RCC 7860 (cell line): ENCODE measurements around the gene GSG1L.
"Not testable (repeated sequence)": the region's sequence is repeated elsewhere in the genome, so short reads cannot be mapped to it uniquely, and the experiment has no call there.

Experiments
- DNase-seq: peaks from one replicate; pipeline ENCODE4 v3.0.0-alpha.2; 2015; ENCODE audit warnings: low spot score
- FAIRE-seq: peaks from 2 replicates; lab custom pipeline; 2012; peaks lifted over from hg19 to GRCh38; lab: Jason Lieb, UNC

The GSG1L gene

DNA sequence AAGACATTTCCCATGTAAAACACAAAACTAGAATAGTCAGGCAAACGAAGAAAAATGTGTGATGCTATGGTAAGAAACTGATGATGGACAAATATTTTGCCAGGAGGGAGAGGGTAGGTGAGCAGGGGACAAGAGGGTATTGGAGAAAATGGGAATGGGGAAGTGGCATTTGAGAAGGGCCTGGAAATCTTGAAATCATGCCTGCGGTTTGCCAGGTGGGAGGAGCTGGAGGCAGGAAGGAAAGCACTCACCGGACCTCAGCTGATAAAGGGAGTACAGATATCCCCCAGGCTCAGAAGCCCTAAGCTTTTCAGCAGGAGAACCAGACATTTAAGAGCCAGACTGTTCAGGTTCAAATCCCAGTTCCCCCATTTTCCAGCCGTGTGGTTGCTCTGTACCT is 103.6 kb downstream of the GSG1L start:
- FAIRE-seq (no peak), DNase-seq (no peak)

DNA sequence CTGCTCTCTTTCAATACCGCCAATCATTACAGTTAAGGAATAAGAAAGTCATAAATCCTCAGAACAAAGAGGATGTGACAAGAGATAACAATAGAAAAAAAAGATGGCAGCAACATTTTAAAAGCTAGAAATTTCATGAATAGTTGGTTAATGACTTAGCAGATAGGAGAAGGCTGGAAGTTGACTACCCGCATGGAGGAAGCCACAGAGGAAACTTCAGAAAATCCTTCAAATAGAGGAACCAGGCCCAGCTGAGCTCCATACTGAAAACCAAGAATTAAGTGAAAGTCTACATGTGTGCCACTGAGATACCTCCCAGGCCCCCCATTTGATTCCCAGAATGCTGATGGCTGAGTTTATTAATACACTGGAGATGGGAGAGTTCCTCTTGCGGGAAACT is 109.3 kb downstream of the GSG1L start:
- FAIRE-seq, result no peak
- no peak for DNase-seq

DNA sequence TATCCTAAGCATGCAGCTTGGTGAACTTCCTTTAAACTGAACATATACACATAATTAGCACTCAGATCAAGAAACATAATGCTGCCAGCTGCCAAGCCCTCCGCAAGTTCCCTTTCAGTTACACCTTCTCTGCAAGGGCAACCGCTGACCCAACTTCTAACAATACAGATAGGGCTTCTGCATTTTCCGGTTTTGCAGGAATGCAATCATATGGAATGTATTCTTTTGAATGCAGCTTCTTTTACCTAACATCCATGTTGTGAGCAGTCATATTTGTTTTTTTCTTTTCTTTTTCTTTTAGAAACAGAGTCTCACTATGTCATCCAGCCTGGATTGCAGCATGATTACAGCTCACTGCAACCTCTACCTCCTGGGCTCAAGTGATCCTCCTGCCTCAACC is 110.7 kb downstream of the GSG1L start:
- FAIRE-seq (no peak), DNase-seq (no peak)

DNA sequence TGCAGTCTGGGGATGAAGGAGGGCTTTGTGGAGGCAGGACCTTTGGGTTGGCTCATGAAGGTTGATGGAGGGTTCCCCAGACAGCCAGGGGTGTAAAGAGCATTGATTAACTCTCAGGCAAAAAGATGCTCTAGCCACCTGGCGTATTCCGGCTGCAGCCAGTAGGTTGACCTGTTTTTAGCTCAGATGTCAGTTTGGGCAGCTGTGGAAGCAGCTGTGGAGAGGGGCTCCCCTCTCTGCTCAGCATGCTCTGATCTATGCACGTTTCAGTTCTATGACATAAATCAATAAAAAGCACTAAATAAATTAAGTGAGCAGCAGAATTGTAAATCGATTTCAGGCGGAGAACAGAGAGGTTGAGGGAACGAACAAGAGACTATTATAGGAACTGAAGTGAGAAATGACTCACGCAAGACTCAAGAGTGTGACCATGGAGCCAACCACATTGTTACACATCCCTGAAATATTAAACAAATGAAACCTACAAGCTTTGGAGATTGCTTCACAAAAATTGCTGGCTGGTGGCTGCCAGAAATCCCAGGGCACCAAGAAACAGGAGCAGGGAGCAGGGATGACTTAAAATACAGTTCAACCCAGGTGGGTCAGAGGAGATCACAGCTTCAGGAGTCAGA is 111.9 kb downstream of the GSG1L start:
- FAIRE-seq (no peak), DNase-seq (no peak)

DNA sequence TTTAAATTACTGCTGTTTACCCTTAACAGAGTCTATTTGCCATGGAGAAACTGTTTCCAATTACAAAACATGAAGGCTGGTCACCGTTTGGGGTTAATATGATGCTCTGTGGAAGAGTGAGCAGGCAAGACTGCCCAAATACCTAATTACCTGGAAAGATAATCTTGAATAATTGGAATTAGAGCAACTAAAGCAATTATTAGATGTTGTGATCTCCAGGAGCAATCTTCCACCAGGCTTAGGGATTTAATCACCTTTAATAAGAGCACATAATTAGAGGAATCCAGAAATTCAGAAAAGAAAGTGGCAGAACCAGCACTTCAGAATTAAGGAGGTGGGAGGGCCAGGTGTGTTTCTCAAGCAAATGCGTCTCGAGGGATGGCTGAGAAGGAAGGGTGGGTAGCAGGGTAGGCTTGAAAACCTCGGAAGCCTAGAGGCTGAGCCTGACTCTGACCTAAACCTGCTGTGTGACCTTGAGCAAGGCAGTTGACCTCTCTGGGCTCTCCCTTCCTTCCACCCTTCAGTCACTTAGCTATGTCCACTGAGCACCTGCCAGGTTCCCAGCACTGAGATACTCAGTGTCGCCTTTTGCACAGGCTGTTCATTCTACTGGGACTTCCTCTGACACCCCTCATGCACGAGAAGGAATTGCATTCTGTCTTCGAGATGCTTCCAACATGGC is 113.2 kb downstream of the GSG1L start:
- DNase-seq, result no peak
- no peak for FAIRE-seq

DNA sequence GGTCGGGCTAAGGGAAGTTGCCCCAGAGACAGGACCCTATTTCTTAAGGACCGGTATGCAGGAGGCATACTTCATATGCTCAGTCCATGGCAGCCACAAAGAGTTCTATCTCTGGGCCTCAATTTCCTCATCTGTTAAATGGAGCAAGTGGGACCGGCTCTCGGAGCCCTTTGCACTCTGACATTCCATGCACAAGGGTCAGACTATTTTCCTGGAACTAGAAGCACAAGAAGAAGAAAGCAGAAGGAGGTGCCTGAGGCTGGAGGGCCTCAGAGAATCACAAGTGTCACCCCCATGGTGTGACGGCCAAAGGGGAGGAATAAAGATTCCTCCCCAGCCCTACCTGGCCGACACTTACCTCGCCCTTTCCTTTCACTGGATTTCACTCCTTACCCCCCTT is 115.8 kb downstream of the GSG1L start:
- FAIRE-seq, result no peak
- DNase-seq, result no peak

DNA sequence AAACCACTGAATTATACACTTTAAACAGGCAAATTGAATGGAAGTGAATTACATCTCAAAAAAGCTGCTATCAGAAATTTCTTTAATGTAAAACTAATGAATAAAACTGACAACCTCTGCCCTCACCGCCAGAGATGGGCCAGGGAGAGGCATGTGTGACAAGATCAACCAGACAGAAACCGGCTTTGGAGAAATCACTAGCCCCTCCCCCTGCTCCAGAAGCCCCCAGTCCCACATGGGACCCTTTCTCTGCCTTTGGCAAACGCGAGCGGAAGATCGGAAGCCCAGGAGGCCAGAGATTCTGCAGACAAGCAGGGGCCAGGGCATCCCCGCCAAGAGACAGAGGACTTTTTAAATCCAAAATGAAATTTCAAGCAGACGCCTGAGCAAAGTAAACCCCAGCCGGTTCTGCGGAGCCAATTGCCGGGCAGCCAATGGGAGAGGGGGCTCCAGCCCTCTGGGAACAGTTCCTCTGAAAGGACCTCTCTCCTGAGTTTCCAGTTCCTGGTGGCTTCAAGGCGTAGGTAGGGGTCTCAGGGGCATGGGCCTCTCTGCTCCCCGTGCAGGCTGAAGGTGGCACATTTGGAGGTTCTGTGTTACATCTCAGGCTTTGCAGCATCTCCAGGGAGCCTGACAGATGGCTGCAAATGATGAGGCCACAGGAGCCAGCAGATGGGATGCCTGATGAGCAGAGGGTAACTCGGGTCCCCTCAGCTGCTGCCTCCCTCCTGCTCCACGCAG is 118.1 kb downstream of the GSG1L start:
- no peak for FAIRE-seq

DNA sequence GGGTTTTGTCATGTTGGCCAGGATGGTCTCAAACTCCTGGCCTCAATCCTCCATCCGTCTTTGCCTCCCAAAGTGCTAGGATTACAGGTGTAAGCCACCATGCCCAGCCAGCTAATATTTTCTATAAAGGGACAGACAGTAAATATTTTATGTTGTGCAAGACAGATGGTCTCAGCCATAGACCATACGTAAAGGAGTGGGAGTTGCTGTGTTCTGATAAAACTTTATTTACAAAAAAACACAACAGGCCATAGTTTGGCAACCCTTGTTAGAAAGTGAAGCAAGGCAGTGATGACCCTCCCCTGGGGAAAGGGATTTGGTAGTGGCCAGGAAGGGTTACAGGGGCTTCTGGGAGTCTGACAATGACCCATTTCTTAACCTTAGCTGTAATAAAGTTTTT is 119.7 kb downstream of the GSG1L start:
- no peak for FAIRE-seq
- no peak for DNase-seq

More for the DNA sequence above, 118.1 kb downstream of the GSG1L start:
- DNase-seq, result no peak

DNA sequence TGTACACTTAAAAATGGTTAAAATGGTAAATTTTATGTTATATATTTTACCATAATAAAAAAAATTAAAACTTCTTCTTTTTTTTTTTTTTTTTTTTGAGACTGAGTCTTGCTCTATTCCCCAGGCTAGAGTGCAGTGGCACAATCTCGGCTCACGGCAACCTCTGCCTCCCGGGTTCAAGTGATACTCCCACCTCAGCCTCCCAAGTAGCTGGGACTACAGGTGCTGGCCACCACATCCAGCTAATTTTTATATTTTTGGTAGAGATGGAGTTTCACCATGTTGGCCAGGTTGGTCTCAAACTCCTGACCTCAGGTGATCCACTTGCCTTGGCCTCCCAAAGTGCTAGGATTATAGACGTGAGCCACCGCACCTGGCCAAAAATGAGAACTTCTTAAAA is 121.4 kb downstream of the GSG1L start:
- not testable (repeated sequence) for FAIRE-seq, DNase-seq

DNA sequence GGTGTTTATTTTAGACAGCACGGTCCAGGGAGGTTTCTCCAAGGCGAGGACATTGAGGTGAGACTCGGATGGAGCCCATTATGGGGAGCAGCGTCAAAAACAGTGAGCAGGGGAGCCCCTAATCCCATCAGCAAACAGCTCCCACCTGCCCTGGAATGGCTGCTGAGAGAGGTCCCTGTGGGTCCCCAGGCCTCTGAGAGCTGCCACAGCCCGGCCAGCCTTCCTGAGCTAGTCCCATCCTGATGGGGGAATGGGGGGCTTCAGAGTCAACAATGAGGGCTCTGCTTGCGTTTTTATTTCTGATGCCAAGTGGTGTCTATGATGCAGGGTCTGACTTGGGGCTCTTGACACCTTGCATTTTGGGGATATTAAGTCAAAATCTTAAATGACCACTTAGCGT is 128.4 kb downstream of the GSG1L start:
- FAIRE-seq (no peak), DNase-seq (no peak)

DNA sequence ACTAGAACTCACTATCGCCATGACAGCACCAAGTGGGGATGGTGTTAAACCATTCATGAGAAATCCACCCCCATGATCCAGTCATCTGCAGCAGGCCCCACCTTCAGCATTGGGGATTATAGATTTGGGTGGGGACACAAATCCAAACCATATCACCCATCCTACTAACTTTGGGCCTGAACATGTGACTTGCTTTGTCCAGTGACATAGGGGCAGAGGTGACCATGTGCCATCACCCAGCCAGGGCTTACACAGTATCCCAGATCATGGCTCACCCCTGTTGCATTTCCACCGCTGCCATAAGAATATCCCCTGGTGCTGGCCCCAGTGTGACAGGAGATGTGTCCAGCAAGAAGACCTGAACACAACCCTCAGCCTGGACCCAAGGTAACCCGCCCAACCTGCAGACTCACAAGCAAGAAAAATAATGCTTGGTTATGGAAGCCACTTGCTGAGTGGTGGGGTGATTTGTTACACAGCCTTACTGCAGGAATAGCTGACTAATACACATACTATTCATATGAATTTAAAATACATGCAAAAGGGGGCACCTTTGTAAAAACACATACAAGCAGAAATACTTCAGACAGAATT is 130.9 kb downstream of the GSG1L start:
- FAIRE-seq, result no peak
- DNase-seq, result no peak

DNA sequence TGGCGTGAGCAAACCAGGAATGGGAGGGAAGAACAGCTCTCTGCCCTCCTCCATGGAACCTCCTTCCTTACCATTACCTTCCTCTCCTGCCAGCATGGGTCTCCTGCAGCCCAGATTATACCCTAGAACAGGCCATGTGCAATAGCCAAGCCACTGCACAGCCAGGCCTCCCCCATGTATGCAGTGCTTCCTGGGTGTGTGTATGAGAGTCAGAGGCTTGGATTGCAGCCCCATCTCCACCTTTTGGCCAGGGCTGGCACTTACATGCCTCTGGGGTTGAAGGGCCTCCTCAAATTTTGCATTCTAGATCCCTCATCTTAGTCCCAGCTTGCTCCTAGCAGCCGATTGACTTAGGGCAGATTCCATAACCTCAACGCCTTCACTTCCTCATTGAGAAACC is 133.7 kb downstream of the GSG1L start:
- FAIRE-seq (no peak), DNase-seq (no peak)

DNA sequence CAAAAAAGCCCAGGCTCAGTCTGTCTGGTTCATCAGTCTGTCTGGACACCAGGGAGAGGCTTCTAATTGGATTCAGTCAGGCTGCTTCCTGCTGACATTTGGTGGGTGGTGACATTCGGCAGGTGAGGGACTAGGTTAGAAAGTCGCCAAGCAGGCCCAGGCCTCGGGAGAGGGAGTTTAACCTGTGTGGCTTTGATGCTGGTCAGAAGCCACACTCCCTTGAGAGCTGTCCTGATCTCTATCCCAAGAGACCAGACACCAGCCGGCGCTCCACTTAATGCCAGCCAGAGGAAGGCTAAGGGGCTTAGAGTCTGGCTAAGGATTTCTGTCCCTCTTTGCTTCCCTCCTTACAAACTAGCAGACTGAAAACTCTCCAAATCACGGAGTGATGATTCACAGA is 135.0 kb downstream of the GSG1L start:
- no peak for FAIRE-seq

DNA sequence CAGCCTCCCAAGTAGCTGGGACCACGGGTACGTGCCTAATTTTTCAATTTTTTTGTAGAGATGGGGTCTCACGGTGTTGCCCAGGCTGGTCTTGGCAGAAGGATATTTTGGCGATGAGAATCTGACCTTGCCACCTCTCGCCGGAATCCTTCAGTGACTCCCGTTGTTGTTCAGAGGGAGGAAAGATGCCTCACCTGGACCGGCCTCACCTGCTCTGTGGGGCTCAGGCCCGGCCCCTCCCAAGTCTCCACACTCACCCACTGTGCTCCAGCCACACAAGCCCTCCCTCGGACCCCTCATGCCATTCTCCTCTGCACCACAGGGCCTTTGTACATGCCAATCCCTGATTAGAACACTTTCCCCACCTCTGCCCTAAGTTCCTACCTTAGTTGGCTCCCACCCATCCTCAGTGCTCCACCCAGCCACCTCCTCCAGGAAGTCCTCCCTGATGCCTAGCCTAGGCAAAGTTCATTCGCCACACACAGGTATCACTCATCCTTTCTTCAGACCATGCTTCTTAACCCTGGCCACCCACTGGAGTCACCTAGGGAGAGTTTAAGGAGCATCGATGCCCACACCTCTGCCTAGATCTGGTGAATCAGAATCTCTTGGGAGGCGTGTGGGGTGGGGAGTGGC is 136.1 kb downstream of the GSG1L start:
- FAIRE-seq (no peak), DNase-seq (no peak)

More for the DNA sequence above, 135.0 kb downstream of the GSG1L start:
- no peak for DNase-seq

DNA sequence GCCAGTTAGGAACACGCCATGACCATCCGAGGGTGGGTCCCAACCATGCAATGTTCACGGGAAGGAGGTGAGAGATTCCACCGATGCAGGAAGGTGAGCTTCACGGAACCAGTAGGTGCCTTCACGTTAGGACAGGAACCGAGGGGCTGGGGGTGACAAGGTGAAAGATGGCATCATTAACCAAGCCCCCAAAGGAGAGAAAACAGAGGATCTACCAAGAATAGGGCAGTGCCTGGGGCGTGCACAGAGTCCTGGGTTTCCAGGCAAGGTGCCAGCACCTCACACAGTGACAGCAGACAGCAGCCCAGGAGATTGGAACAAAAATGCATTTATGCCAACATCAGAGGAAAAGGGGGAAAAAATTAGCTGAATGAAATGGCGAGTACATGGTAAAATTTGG is 137.9 kb downstream of the GSG1L start:
- FAIRE-seq, result no peak
- DNase-seq, result no peak

DNA sequence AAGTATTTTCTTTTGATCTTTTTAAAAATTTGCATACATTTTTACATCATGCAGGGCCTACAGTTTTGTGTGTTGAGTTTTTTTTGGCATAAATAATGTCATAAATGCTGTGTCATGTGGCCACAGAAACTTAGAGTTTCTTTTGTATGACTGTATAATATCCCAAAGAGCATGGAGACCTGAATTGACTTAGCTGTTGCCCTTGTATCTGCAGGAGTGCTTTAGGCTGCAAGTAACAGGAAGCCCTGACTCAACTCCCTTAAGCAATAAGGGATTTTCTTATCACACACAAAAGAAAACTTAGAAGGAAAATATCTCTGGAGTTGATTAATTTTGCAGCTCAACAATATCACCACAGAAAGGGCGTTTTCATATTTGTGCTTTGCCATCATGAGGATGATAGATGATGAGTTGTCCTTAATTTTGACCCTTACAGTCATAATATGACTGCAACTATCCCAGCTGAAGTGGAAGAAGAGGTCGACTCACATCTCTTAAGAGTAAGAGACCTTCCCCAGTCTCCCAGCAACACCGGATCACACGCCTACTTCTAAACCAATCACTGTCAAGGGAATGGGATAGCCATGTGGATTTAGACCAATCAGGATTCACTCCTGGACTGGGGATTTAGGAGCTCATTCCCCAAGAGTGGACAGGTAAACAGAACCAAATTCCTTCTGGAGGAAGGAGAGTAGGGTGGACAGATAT is 138.9 kb downstream of the GSG1L start:
- FAIRE-seq (no peak), DNase-seq (no peak)

DNA sequence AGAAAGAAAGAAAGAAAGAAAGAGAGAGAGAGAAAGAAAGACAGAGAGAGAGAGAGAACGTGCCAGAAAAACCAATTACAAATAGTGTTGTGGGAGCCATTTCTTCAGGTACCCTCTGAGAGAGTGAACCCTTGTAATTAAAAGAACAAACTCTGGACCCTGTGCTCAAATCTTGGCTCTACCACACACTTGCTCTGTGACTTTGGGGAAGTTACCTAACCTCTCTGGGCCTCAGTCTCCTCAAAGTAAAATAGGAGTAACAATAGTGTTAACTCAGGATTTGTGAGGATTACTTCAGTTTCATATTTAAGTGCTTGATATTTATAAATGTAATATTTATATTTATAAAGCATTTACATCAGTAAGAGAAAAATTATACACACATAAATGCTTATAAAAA is 139.8 kb downstream of the GSG1L start:
- FAIRE-seq, result no peak

DNA sequence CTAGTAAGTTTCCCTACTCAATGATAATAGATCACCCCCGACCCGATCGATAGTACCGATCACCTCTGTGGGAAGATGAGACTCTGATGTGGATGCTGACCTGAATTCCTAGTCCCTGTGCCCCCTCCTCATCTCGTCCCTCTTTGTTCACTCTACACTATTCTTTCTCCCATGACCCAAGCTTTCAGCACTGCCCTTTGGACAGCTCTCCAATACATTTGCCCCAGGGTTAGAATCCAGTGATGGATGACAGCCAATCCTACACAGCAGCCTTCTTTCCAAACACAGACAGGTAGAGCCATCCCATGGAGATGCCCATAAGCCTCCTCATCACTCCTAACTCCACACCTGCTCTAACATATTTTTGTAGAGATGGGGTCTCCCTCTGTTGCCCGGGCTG is 141.1 kb downstream of the GSG1L start:
- FAIRE-seq (no peak), DNase-seq (no peak)

More for the DNA sequence above, 139.8 kb downstream of the GSG1L start:
- no peak for DNase-seq

DNA sequence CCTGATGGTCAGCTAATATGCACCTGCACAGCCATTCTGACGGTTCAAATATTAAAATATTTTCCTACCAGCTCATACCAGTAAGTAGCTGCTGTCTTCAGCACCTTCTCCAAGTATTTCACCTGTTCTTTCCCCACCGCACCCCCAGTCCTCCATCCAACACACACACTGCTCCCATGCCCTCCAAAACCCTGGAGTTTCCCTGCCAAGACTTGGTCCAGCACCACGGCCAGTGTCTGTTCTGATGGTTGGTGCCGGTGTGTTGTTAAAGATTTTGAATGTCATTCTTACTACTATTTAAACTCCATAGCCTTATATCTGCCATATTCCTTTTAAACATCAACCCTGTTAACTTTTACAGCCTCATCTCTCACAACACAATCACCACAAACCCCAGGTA is 142.4 kb downstream of the GSG1L start:
- FAIRE-seq (no peak), DNase-seq (no peak)

DNA sequence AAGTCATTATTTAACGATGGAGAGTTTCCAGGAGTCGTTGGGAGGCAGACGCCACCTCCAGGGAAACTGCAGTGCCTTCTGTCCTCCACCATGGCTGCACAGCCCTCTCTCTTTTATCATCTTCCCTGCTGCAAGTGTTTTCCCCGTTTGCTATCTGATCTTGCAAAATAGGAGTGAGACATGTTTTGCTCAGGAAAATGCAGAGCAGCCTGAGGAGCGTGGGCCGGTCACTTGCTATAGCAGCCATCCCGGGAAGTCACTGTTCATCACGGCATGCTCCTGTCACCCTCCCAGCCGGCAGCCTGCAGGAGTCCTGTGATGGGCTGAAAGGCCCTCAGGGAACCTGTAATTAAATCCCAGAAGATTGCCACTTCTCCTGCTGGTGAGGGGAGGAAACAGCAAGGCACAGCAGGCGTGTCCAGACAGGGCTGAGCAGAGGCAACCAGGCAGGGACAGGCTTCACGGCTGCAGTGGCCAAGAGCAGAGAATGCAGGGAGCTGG is 143.1 kb downstream of the GSG1L start:
- FAIRE-seq (no peak), DNase-seq (no peak)
